NCI-H1694 (cell line): ENCODE measurements around the gene GPR26.

ENCODE experiments used
- DNase-seq: peaks from one replicate; lab custom pipeline; 2025; lab: John Stamatoyannopoulos, UW

Gene GPR26

DNA sequence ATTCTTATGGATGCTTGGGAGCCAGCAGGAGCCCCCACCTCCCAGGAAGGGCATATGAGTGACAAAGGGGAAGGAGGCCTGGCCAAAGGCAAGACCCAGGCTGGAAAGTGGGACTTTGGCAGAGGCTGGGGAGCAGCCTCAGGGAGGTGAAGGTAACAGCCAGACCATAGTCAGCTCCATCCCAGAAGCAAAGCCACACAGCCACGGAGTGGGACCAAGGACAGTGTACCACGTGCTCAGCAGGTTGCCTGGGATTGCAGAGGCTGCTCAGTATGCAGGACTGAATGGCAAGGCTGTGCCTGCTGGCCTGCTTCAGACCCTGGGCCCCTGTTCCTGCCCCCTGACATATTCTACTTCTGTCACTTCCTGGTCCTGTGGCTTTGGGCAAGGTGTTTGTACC lies 17.6 kb upstream of the GPR26 start:
- no peak for DNase-seq

DNA sequence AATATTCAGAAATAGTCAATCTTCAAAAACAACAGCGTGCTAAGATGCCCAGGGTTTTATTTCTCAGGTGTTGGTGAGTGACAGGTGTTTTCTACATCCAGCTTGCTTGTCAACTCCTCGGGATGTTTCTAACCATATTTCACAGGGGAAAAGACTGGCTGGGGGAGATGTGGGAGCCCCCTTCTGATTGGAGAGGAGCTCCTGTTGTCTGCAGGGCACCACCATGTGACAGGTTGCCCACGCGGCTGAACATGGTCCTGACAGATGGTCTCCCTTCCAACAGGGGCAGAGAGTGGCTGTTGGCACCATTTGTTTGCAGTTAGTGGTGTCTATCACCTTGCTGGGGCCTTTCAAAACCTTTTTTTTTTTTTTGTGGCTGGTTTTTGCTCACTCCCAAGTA lies 16.5 kb upstream of the GPR26 start:
- DNase-seq, result peak; percentile 48

DNA sequence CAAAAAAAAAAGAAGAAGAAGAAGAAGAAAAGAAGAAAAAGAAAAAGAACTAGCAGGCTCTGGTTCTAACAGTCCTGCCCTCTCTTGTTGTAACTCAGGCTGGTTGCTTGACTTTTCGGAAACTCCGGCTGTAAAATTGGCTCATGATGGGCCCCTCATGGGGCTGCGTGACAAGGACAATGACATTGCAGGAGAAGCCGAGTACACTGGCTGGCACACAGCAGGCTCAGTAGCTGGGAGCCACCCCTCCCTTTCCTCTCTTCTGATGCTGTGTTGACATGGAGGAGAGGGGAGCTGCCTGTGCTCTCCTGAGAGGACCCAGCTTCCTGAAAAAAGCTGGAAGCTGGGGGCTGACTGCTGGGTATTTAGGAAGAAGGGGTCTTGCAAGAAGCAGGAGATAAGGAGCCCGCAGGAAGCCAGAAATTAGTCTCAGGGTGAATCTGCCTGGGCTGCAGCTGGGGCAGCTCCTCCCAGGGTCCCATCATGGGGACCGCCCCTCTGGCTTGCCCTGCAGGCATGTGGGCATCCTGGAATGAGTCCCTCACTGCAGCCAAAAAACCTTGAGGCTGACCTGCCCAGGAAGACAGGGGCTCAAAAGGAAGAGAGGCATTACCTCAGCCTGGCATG lies 14.6 kb upstream of the GPR26 start:
- DNase-seq, result no peak

DNA sequence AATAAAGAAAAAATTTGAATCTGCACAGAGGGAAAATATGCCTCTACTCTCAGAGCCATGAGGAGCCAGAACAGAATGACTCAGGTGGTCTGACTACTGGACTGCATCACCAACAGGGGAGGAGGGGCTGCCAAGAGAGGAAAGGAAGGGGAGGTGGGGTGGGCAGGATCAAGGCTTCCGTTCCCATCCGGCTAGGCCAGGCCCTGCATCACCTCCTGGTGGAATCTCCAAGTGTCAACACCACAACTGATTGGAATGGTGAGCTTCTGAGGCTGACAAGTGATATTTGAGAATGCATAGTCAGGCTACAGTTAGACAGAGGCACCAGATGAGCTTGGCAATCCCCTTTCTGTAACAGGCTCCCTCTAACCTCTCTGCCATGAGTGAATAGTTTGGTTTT lies 10.4 kb upstream of the GPR26 start:
- DNase-seq, result no peak

DNA sequence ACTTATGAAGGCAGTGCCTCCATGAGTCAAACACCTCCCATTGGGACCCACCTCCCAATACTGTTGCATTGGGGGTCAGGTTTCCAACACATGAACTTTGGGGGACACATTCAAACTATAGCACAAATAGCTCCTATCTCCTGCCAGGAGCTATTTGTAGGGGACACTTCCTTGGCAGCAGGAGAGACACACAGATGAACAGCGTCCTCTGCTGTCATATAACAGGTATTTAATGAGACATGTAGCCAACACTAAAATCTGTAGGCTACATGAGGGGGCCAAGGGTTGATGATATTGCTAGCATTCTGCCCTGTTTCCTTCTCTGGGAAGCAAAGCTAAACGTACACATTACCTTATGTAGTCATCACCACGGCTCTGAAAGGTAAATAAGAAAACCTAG lies 2.6 kb upstream of the GPR26 start:
- DNase-seq, result no peak

DNA sequence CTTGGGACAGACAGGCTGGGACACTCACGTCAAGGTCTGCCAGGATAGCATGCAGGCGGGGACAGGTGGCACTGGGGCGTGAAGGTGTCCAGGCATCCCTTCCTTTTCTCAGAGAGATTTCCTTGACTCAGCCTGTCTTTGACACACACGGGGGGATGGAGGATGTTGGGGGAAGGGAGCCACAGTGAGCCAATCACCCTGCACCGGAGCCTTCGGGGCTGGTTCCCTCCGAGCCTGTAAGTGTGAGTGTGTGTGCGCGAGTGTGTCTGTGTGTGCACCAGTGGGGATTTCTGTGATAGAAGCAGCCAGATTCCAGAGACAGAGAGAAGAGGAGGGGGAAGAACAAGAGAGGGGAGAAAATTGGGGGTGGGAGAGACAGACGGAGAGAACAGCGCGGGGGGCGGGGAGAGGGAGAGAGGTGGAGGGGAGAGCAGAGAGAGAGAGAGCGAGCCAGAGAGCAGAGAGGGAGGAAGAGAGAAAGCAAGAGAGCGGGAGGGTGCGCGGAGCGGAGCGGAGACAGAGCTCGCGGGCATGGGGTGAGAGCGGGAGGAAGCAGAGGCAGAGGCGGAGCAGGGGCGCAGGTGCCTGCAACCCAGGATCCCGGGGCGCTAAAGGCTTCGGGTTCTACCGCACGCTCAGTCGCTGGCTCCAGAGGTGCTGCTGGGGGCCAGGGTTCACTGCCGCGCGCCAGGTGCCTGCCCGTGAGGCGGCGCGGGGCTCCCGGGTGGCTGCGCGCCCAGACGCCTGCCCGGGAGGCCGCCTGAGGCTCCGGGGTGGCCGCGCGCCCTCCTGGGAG lies 466 bp upstream of the GPR26 start:
- DNase-seq, result peak; percentile 24

DNA sequence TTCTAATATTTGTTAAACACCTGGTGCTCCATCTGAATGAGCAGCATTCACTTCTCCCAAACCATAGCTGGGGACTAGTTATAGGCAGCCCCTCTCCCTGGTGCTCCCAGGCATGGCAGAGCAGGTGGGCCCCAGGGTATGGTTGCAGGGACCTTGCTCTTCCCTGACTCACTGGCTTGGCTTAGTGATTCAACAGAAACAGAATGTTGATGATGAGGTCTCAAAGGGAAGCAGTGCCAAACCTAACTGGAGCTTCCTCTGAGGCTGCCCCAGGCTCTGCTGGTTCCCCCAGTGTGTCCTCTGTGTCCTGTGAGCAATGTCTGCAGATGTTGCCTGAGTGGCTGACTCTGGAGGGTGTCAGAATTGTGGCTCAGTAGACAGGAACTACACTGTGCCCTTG lies 3.7 kb downstream of the GPR26 start:
- no peak for DNase-seq

DNA sequence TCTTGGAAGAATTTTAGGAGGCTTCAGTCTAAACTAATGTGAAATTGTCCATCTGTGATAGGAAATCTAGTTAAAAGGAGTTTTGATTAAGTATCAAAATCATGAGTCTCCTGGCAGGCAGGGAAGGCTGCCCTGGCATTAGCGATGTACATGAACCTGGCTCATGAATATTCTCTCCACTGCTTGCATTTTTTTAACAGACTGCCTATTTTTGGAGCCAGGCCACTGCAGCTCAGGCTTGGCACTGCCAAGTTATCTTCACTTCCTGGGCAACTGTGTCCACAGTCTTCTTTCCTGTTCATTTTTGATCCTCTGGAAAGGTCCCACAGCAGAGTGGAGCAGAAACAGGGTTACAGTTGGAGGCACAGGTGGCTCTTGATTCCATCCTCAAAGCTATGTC lies 7.0 kb downstream of the GPR26 start:
- DNase-seq, result no peak

DNA sequence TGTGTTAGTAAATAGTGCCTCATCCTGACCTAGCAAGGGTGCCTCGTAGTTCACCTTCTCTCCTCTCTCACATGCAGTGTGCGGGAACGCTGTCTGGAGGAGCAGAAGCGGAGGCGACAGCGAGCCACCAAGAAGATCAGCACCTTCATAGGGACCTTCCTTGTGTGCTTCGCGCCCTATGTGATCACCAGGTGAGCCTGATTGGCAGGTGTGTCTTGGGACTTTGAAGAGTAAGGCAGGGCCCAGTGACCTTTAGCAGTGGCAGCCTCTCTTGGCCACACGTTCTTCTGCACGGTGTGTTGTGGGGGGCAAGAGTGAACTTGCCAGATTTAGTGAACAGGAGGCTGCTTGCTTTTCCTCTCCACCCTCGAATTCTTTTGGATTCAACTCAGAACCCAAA lies 8.6 kb downstream of the GPR26 start:
- no peak for DNase-seq

DNA sequence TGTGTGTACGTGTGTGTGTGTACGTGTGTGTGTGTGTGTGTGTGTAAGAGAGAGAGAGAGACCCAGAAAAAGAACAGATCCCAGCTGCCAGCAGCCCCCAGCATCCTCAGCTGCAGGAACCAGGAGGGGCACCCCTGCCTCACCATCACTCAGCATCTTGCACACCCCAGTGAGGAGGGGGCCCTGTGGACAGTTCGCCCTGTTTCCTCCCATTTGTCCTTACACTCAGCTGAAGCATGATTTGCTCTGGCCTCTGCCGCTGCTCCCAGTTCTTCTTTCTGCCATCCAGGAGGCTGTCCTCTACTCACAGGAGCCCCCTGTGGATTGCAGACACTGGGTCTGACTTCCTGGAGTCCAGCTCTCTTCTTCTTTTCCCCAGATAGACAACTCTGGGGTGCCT lies 9.7 kb downstream of the GPR26 start:
- DNase-seq, result no peak

DNA sequence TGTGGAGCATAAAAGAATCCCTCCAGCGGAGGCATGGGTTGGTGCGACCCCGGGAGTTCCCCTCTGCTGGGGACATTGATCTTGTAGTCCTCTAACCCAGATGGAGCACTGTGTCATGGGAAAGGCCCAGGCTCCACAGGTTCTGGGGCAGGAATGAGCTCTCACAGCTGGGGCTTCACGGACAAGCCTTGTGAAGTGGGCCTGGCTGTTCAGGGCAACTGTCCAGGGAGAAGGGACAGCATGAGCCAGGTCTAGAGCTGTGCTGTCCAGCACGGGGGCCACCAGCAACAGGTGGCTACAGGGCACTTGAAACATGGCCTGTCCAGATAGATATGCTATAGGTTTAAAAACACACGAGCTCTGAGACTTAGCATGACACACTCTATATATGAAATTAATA lies 11.4 kb downstream of the GPR26 start:
- no peak for DNase-seq

DNA sequence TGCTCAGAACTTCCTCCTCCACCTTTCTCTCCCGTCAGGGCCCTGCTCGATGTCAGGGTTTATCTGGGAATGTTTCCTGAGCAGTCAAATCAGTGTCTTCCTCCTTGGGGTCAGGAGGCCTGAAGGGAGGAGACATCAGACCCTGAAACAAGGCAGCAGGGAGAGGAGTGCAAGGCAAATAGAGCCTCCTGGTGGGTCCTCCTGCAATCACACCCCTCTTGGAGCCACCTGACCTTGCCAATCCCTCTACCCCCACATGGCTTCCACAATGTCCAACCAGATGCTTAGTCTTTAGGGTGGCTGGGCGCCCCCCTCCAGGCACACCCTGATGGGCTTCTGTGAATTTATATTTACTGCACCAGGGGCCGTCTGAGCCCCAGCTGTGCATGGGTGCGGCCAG lies 12.2 kb downstream of the GPR26 start:
- no peak for DNase-seq

DNA sequence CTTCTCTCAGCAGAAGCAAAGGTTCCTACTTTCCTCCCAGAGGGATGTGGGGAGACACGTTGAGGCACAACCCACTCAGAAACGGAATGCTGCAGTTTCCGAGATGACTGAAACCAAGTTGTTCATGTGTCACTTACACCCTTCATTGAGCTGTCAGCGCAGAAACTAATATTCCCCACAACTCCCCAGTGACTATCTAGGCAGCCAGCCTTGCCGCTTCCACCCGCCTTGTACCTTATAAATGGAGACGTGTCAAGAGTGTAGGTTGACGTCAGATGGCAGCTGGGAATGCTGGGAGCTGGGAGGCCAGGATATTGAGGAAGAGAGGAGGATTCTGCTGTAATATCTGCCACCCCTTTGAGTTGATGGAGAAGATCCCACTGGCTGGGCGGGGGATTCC lies 15.1 kb downstream of the GPR26 start:
- no peak for DNase-seq

DNA sequence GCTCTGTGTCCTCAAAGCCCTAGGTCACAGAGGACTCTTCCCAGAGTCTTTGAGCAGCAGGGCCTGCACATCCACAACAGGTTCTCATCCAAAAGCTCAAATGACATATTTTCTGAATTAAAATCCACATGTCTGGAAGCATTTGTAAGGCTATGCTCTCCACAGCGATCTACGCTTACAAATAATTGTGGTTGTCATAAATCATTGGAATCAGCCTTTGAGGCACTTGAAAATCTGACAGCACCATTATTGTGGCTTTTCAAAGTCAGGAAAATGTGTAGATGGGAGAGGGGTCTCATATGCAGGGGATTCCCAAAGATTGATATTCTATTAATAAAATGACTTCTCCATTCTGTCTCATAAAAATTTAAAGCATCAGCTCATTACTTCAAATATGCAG lies 16.3 kb downstream of the GPR26 start:
- no peak for DNase-seq

DNA sequence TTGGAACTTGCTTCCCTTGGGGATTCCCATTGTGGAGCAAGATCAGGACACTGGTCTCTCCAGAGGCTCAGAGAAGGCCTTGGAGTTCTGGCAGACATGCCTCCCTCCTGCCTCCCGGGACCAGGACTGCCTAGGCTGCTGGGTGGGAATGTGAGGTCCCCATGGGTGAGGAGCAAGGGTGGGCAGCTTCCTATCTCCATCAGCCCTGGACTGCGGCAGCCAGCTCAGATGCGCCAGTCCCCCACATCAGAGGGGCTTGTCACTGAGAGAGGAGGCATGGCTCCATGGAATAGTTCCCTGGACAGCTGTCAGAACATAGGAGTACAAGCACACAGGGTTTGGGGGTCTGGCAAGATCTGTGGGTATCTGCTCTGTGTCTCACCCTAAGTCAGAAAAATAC lies 17.3 kb downstream of the GPR26 start:
- no peak for DNase-seq

DNA sequence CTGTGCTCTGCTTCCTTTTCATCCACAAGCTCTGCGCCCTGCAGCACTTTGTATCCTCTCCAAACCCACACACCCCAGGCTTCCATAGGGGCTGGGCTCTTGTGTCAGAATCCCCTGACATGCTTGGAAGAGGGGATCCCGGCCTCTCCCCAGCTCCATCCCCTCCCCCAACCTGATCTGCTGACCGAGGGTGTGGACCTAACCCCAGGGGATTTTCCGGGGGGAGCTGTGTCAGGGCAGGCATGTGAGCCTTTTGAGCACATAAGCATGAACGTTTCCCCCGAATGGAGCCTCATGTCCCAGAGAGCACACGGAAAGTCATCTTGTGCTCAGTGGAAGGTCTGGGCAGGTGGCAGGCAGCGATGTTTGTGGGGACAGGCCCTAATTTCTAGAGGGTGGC lies 17.7 kb downstream of the GPR26 start:
- no peak for DNase-seq

DNA sequence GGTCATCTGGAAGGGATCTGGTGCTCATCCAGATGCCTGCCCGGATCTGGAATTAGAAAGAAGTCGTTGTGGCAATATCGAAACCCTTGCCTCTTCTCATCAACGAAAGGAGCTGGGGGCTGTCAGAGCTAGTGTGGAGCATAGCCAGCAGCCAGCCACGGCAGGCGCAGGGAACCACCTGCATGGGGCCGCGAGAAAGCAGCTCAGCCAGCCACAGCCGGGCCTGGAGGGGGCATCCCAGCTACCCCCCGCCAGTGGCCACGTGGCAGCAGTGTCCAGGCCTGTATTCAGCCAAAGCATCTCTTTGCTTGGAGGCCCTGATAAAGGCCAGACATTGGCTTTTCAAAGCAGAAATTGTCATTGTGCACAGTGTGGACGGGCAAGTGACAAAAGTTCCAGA lies 19.1 kb downstream of the GPR26 start:
- no peak for DNase-seq

DNA sequence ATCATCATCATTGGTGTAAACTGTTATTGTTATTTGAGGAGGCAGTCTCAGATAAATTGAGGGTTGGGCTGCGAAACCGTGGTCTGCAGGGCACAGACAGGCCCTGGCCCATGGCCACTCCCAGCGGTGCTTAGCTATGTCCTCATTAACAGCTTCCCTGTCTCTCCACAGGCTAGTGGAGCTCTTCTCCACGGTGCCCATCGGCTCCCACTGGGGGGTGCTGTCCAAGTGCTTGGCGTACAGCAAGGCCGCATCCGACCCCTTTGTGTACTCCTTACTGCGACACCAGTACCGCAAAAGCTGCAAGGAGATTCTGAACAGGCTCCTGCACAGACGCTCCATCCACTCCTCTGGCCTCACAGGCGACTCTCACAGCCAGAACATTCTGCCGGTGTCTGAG lies 21.6 kb downstream of the GPR26 start:
- no peak for DNase-seq

DNA sequence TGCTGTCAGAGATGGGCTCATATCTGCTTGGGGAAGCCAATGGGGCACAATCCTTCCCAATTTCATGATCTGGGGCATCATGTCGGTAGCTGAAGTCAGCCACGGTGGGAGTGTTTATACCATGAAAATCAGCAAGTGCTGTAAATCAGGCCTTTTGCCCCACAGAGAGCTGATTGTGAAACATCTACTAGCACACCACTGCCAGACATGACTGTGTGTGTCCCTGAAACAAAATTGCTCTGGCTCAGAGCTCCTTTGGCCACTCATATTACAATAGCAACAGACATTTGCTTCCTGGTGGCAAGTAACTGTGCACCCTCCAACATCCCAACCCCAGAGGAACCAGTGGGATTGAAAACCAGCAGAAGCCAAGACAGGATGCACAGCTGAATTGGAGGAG lies 23.7 kb downstream of the GPR26 start:
- no peak for DNase-seq

DNA sequence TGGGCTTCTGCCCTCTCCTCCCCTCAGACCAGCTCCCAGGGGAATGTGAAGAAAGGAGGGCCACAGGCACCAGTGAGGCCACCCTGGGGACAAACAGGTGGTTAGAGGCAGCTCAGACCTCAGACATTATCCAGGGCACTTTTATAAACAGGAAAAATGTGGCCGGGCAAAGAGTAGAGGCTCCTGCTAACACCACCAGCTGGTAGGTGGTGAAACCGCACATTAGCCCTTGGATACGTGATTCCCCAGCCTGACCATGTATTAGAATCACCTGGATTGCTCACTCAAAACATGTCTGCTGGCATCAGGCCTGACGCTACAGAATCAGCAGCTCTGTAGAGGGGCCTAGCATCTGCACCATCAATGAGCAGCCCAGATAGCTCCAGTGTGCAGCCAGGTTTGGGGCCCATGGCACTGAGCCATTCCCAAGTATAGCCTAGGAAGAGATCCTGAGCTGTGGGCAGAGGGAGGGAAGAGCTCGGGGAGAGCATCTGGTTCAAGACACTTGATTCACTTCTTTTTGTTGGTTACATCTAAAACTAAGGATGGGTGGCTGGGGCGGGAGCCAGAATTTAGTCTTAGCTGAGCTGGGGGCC lies 37.1 kb downstream of the GPR26 start:
- DNase-seq, result no peak

DNA sequence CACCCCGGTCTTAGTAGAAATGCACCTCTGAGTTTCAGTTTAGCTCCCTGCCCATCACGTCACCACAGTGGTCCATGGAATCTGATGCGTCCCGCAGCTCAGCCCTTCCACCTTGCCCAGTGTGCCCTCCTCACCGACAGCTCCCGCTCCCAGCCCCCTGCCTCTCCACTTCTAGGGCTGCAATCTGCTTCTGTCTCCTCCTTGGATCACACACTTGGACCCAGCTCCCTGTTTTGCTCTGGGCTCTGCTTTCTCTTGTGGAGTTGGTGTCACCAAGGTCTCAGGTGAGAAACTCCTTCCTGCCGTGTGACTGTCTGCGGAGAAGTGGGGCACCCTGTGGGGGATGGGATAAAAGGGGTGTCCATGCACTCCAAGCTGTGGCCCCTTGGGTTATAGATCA lies 37.9 kb downstream of the GPR26 start:
- no peak for DNase-seq

DNA sequence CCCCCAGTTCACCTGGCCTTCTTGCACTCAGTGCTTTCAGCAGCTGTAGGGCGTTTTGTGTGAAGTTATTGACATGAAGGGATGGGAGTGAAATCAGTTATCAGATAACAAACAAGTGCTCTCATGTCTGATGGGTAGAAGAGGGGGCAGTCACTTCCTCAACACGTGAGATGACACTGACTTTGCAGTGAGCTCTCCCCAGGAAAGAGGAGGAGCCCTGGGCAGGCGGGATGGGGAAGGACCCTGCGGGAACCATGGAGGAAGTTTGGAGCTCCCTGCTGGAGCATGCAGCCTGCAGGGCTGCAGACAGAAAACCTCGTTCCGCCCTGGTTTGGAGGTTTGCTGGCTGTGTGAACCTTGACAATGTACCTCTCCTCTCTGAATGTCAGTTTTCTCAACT lies 38.7 kb downstream of the GPR26 start:
- DNase-seq, result no peak

DNA sequence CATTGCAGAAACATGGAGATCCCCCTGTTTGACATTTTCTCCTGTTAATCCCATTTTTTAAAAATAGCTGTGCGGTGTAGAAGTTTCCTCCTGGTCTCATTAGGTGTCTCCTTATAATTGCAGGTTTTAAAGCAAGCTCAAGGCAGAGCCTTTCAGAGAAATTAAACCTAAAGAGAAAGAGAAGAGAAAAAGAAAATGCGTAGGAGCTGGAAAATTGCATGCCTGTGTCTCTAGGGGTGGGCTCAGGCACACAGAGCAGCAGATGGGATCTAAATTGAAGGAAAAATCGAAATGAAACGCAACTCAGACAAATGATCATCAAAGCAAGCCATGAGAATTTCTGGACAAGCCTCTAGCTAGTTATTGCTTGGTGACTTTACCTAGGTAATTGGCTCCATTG lies 40.1 kb downstream of the GPR26 start:
- no peak for DNase-seq

DNA sequence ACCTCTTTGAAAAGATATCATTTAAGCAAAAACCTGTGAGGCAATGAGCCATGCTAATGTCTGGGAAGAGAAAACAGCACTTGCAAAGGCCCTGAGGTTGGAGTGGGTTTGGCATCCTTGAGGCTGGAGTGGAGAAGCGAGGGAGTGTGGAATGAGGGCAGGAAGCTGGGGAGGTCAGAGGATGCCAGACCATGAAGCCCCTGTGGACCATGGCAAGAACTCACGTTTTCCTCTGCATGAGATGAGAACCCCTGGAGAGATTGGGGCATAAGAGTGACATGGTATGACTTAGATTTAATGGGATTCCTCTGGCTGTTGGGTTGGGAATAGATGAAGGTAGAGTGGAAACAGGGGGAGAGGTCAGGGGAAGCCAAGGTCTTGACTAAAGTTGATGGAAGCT lies 49.4 kb downstream of the GPR26 start:
- DNase-seq, result no peak
